ENCODE measurements around the gene ZNF574. TPM values are rescaled to one million over a fixed set of nuclear protein-coding genes. Genes with fewer than 3 reads are reported as not detected.

ZNF574 gene
- total and polyA plus RNA-seq, 2 experiments from 2014 or later, result 19.4 to 61.2 TPM

DNA sequence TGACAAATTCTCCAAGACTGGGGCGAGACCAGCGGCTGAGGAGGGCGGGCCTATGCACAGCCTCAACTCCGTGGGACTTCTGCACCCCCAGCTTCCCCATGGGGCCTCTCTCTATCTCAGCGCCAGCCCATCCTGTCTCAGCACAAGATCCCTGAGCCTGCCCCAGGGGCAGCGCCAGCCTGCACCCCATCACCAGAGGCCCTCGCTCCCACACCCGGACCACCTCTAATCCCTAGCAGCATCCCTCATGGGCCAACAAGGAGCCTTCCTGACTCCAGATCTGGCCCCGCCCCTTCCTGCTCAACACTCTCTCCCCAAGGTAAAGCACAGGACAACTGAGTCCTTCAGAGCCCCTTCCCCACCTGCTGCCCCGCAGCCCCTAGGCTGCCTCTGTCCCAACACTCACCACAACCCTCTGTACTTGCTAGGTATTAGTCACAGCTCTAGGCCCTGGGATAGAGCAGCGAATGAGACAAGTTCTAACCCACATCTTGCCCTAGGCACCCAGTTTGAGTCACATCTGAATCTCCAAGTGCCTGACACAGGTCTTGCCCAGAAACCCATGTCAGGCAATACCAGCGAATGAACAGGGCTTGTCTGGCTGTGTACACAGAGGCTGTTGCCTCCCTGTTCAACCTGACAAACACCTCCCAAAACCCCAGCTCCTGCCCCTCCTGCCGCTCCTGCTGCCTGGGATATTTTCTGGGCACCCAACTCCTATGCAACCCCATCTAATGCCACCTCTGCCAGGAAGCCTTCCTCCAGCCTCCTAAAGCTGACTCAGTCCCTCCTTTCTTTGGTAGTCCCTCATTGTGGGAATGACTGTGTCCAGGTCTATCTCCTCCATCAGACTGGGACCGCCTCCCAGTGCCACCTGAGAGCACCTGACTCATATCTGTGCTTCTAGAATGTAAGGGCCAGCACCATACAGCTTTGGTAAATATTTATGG is 24.5 kb upstream of the ZNF574 start:
- Histone ChIP-seq H3K27me3 (ENCODE audit: insufficient read depth) (no peaks in the 10 kb centered on the region), H3K36me3 (ENCODE audit: insufficient read depth) (peaks cover 13% of the 10 kb centered on the region; the same call in 1 of the 2 replicates), H3F3A (replicated peaks; ENCODE audit: low read depth) (peaks cover 2% of the 10 kb centered on the region; the same call in 1 of the 2 replicates), H3K4me3 (no peak overlapping the region), H4K20me1 (replicated peaks; ENCODE audit: insufficient read depth) (peaks cover 4% of the 10 kb centered on the region; the same call in 1 of the 2 replicates), H3K79me2 (replicated peaks; ENCODE audit: insufficient read depth) (no peaks in the 10 kb centered on the region), H3K9me2 (ENCODE audit: insufficient read depth) (no peaks in the 10 kb centered on the region), H3K27ac (ENCODE audit: low read depth) (no peak overlapping the region; the same call in 1 of the 2 replicates), H2AFZ (no peak overlapping the region), H3K4me1 (ENCODE audit: insufficient read depth) (no peaks in the 10 kb centered on the region), H3K4me2 (no peak overlapping the region)
- Mint-ChIP-seq H3K4me1 (no peaks in the 10 kb centered on the region), H3K27me3 (ENCODE audit: insufficient read depth, low read depth, poor library complexity) (peaks cover 8% of the 10 kb centered on the region), H3K4me3 (no peak overlapping the region; the same call in 2 of the 3 replicates), H3K9me3 (no peaks in the 10 kb centered on the region; the same call in 2 of the 3 replicates), H3K36me3 (ENCODE audit: low read depth) (peaks cover 59% of the 10 kb centered on the region), H3K27ac (peak overlapping the region; percentile 20)
- TF ChIP-seq, protein P1, sequence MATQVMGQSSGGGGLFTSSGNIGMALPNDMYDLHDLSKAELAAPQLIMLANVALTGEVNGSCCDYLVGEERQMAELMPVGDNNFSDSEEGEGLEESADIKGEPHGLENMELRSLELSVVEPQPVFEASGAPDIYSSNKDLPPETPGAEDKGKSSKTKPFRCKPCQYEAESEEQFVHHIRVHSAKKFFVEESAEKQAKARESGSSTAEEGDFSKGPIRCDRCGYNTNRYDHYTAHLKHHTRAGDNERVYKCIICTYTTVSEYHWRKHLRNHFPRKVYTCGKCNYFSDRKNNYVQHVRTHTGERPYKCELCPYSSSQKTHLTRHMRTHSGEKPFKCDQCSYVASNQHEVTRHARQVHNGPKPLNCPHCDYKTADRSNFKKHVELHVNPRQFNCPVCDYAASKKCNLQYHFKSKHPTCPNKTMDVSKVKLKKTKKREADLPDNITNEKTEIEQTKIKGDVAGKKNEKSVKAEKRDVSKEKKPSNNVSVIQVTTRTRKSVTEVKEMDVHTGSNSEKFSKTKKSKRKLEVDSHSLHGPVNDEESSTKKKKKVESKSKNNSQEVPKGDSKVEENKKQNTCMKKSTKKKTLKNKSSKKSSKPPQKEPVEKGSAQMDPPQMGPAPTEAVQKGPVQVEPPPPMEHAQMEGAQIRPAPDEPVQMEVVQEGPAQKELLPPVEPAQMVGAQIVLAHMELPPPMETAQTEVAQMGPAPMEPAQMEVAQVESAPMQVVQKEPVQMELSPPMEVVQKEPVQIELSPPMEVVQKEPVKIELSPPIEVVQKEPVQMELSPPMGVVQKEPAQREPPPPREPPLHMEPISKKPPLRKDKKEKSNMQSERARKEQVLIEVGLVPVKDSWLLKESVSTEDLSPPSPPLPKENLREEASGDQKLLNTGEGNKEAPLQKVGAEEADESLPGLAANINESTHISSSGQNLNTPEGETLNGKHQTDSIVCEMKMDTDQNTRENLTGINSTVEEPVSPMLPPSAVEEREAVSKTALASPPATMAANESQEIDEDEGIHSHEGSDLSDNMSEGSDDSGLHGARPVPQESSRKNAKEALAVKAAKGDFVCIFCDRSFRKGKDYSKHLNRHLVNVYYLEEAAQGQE (IDR thresholded peaks at IDR 0.05; ENCODE audit: unreplicated experiment), result no peak
- TF ChIP-seq, protein P2, sequence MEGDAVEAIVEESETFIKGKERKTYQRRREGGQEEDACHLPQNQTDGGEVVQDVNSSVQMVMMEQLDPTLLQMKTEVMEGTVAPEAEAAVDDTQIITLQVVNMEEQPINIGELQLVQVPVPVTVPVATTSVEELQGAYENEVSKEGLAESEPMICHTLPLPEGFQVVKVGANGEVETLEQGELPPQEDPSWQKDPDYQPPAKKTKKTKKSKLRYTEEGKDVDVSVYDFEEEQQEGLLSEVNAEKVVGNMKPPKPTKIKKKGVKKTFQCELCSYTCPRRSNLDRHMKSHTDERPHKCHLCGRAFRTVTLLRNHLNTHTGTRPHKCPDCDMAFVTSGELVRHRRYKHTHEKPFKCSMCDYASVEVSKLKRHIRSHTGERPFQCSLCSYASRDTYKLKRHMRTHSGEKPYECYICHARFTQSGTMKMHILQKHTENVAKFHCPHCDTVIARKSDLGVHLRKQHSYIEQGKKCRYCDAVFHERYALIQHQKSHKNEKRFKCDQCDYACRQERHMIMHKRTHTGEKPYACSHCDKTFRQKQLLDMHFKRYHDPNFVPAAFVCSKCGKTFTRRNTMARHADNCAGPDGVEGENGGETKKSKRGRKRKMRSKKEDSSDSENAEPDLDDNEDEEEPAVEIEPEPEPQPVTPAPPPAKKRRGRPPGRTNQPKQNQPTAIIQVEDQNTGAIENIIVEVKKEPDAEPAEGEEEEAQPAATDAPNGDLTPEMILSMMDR (conservative IDR thresholded peaks at IDR 0.05; ENCODE audit: low read depth in 2 of 2), result no peak
- no peak for TF ChIP-seq EZH2phosphoT487 (IDR thresholded peaks at IDR 0.05; ENCODE audit: unreplicated experiment)
- DNase-seq (ENCODE audit: low spot score), result peak; percentile 20
- ATAC-seq, result no peak

DNA sequence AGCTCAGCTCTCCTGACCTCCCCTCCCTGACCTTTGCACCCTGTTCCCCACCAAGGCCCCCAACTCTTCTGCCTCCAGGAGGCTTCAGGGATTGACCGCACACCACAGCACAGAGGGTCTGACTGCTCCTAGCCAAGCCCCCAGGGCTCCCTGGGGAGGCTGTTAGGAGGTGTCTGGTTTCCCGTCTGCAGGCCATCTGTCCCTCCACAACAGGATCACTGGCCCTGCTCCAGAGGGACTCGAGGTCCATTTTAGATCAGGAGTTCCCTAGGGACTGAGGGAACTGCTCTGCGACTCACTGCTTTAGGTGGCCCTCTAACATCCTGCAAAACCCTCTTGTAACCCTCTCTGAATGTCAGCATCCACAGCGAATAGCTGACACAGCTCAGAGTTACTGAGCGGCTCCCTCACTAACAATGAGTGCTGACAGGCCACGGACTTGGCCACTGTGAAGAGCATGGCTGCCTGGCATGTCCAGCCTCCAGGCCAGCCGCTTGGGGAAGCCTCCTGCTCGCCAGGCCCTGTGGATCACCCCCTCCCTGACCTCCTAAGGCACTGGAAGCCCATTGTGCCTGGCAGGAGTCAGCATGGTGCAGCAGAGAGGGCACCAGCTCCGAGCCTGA is 23.6 kb upstream of the ZNF574 start:
- Histone ChIP-seq H3K27me3 (ENCODE audit: insufficient read depth) (no peaks in the 10 kb centered on the region), H3K27ac (ENCODE audit: low read depth) (no peak overlapping the region), H3K4me3 (no peak overlapping the region), H3K79me2 (replicated peaks; ENCODE audit: insufficient read depth) (no peaks in the 10 kb centered on the region), H3K9me2 (ENCODE audit: insufficient read depth) (no peaks in the 10 kb centered on the region), H4K20me1 (replicated peaks; ENCODE audit: insufficient read depth) (peaks cover 4% of the 10 kb centered on the region; the same call in 1 of the 2 replicates), H3K4me2 (no peak overlapping the region), H2AFZ (no peak overlapping the region), H3K4me1 (ENCODE audit: insufficient read depth) (no peaks in the 10 kb centered on the region), H3F3A (replicated peaks; ENCODE audit: low read depth) (peaks cover 2% of the 10 kb centered on the region; the same call in 1 of the 2 replicates), H3K36me3 (ENCODE audit: insufficient read depth) (peaks cover 15% of the 10 kb centered on the region)
- no peaks in the 10 kb centered on the region for H3K4me1 Mint-ChIP-seq
- H3K9me3 Mint-ChIP-seq, result no peaks in the 10 kb centered on the region; the same call in 2 of the 3 replicates
- peaks cover 65% of the 10 kb centered on the region for H3K36me3 Mint-ChIP-seq (ENCODE audit: low read depth)
- H3K27me3 Mint-ChIP-seq (ENCODE audit: insufficient read depth, low read depth, poor library complexity), result peaks cover 8% of the 10 kb centered on the region
- no peak overlapping the region for H3K4me3 Mint-ChIP-seq
- DNase-seq (ENCODE audit: low spot score) (no peak), ATAC-seq (no peak)
- H3K27ac Mint-ChIP-seq, result no peak overlapping the region
- TF ChIP-seq ZNF331 (CRISPR knock-in tag; IDR thresholded peaks at IDR 0.05; ENCODE audit: low read depth) (no peak), STAT1 (IDR thresholded peaks at IDR 0.05; ENCODE audit: unreplicated experiment) (no peak), NANOG (IDR thresholded peaks at IDR 0.05; ENCODE audit: borderline replicate concordance) (no peak), EZH2phosphoT487 (IDR thresholded peaks at IDR 0.05; ENCODE audit: unreplicated experiment) (no peak), POLR2AphosphoS5 (IDR thresholded peaks at IDR 0.05; ENCODE audit: low read depth) (no peak), CREB1 (CRISPR knock-in tag; IDR thresholded peaks at IDR 0.05; ENCODE audit: low read depth) (no peak)
- TF ChIP-seq, protein P2 (conservative IDR thresholded peaks at IDR 0.05; ENCODE audit: low read depth in 2 of 2), result no peak
- TF ChIP-seq, protein P1 (IDR thresholded peaks at IDR 0.05; ENCODE audit: unreplicated experiment), result no peak
